ENCODE data around the gene LRRC49.

Gene LRRC49

GRCh38 chr15:71094137-71094536 lies 201.5 kb downstream of the LRRC49 start:
- DNase-seq, result no peak

- no peak for DNase-seq
These were observed 204.1 kb downstream of the LRRC49 start for GRCh38 chr15:71096676-71097075.

- no peak for DNase-seq
These were observed 205.3 kb downstream of the LRRC49 start for GRCh38 chr15:71097890-71098289.

- no peak for DNase-seq
These were observed 206.3 kb downstream of the LRRC49 start for GRCh38 chr15:71098920-71099319.

Data from NCI-H524 (cell line).